DOHH2 (cell line): ENCODE measurements around the gene NFIX.

Source experiments
- EZH2phosphoT487 ChIP-seq: fragments of 200-600 bp; sonication (generic); IDR thresholded peaks from 2 replicates; pipeline ENCODE4 v1.6.1; 2017; ENCODE audit warnings: borderline replicate concordance, mild to moderate bottlenecking, antibody characterized with exemption, low read length, moderate library complexity, mixed read lengths
- TF ChIP-seq, protein P1 (sequence below): fragments of 200-600 bp; sonication (generic); IDR thresholded peaks from one replicate; pipeline ENCODE4 v1.5.1; 2014; ENCODE audit warnings: antibody characterized with exemption, mild to moderate bottlenecking, low read depth, low read length; ENCODE audit not compliant: poor library complexity, severe bottlenecking

DNA sequence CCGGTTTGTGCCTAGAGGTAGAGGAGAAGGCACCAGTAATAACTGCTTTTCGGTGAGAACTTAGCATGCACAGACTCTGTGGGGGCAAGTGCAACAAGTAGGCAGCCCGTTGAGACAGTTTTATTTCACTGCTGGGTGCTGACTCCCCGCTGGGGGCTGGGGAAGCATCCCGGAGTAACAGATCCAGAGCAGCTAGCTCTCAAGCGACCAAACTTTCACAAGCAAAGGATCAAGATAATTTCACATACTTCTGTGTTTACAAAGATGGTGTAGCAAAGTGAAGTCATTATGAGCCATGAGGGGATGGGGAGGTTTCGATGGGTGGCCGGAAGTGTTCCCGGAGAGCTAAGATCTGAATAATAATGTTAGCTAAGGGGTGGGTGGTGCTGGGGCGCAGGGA, 125.5 kb downstream of the NFIX start:
- TF ChIP-seq, protein P1, sequence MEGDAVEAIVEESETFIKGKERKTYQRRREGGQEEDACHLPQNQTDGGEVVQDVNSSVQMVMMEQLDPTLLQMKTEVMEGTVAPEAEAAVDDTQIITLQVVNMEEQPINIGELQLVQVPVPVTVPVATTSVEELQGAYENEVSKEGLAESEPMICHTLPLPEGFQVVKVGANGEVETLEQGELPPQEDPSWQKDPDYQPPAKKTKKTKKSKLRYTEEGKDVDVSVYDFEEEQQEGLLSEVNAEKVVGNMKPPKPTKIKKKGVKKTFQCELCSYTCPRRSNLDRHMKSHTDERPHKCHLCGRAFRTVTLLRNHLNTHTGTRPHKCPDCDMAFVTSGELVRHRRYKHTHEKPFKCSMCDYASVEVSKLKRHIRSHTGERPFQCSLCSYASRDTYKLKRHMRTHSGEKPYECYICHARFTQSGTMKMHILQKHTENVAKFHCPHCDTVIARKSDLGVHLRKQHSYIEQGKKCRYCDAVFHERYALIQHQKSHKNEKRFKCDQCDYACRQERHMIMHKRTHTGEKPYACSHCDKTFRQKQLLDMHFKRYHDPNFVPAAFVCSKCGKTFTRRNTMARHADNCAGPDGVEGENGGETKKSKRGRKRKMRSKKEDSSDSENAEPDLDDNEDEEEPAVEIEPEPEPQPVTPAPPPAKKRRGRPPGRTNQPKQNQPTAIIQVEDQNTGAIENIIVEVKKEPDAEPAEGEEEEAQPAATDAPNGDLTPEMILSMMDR: no peak
- no peak for TF ChIP-seq EZH2phosphoT487
